Smooth muscle cell (in vitro differentiated cells): ENCODE data around the gene ANKFN1. TPM values are rescaled to one million over a fixed set of nuclear protein-coding genes. Genes with fewer than 3 reads are reported as not detected.

Experiments
- DNase-seq: peaks from one replicate; lab custom pipeline; 2025; ENCODE audit not compliant: unreplicated experiment; lab: John Stamatoyannopoulos, UW
- H2AFZ ChIP-seq: fragments of 200-600 bp; sonication (generic); 2 replicates; pipeline ENCODE4 v1.6.0; 2016; ENCODE audit warnings: antibody characterized with exemption, low read depth, mild to moderate bottlenecking
- H3F3A ChIP-seq: fragments of 200-600 bp; sonication (generic); 2 replicates; pipeline ENCODE4 v1.6.0; 2017; ENCODE audit warnings: antibody characterized with exemption, low read depth
- H3K27ac ChIP-seq: fragments of 200-600 bp; sonication (generic); 2 replicates; pipeline ENCODE4 v1.5.1; 2016; ENCODE audit warnings: low read depth, mild to moderate bottlenecking
- H3K27me3 ChIP-seq: fragments of 200-600 bp; sonication (generic); 2 replicates; pipeline ENCODE4 v1.6.1; 2016; ENCODE audit warnings: low read depth, mild to moderate bottlenecking
- H3K36me3 ChIP-seq: fragments of 200-600 bp; sonication (generic); 2 replicates; pipeline ENCODE4 v1.5.1; 2016; ENCODE audit warnings: low read depth
- H3K4me1 ChIP-seq: fragments of 200-600 bp; sonication (generic); 2 replicates; pipeline ENCODE4 v1.5.1; 2016; ENCODE audit warnings: low read depth
- H3K4me2 ChIP-seq: fragments of 200-600 bp; sonication (generic); 2 replicates; pipeline ENCODE4 v1.6.0; 2016; ENCODE audit warnings: mild to moderate bottlenecking
- H3K4me3 ChIP-seq: fragments of 200-600 bp; sonication (generic); 2 replicates; pipeline ENCODE4 v1.5.1; 2016; ENCODE audit warnings: mild to moderate bottlenecking
- H3K79me2 ChIP-seq: fragments of 200-600 bp; sonication (generic); 2 replicates; pipeline ENCODE4 v1.6.0; 2016; ENCODE audit warnings: low read depth, mild to moderate bottlenecking
- H3K9ac ChIP-seq: fragments of 200-600 bp; sonication (generic); 2 replicates; pipeline ENCODE4 v1.6.0; 2016; ENCODE audit warnings: low read depth
- H3K9me3 ChIP-seq: fragments of 200-600 bp; sonication (generic); replicated peaks from 2 replicates; pipeline ENCODE4 v1.5.1; 2016; ENCODE audit warnings: low read depth
- H4K20me1 ChIP-seq: fragments of 200-600 bp; sonication (generic); 2 replicates; pipeline ENCODE4 v1.6.0; 2016; ENCODE audit warnings: low read depth
- CTCF ChIP-seq: fragments of 200-600 bp; sonication (generic); IDR thresholded peaks from 2 replicates; pipeline ENCODE4 v1.5.1; 2017; ENCODE audit warnings: borderline replicate concordance, mild to moderate bottlenecking, antibody characterized with exemption; ENCODE audit not compliant: insufficient read depth, poor library complexity, severe bottlenecking
- WGBS: methylation state at CpG from one replicate; pipeline ENCODE4 v1.1.7; 2016; ENCODE audit warnings: low lambda C conversion rate; 5-methylcytosine and 5-hydroxymethylcytosine counted together
- polyA plus RNA-seq: library from polyadenylated mRNA; unstranded; fragments of >200 nt; fragmentation: Nextera tagmentation; extraction: Ambion mirVana; gene quantifications from 2 replicates; pipeline ENCODE4 v1.2.1, GENCODE V29; 2016
- total RNA-seq: library from RNA; depleted of rRNA; stranded (reverse); fragments of >200 nt; gene quantifications from 2 replicates; pipeline ENCODE4 v1.2.3, GENCODE V29; 2014

Gene ANKFN1
- total and polyA plus RNA-seq, 2 experiments from 2014 or later, result 0.24 to 0.45 TPM

DNA sequence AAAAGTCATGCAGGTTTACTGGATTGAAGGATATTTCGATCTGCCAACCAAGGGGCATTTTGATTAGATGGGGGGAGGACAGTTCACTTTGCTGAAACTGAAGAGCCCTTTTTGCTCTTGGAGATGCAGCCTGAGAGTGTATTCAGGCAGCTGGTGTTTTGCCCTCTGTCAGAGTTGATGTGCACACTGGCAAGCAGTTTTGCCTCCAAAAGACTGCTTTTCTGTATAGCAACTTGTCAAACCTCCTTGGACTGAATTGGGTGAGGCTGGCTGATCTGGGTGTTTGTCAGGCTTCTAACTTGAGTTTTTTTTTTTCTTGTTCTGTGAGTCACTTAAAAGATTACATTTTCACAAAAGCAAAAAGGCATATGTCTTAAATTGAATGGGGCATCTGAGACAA, 22.6 kb upstream of the ANKFN1 start:
- H3F3A ChIP-seq, result no peaks in the 10 kb centered on the region
- TF ChIP-seq CTCF, result no peak
- H3K79me2 ChIP-seq, result no peaks in the 10 kb centered on the region
- no peak for DNase-seq
- H4K20me1 ChIP-seq, result no peaks in the 10 kb centered on the region
- H3K36me3 ChIP-seq, result no peaks in the 10 kb centered on the region
- peaks cover 8% of the 10 kb centered on the region for H3K4me1 ChIP-seq
- no peak overlapping the region for H3K9ac ChIP-seq
- WGBS, result 92% methylated on average over 1 of the region's 1 CpG
- H3K4me3 ChIP-seq, result no peak overlapping the region
- no peaks in the 10 kb centered on the region for H3K27me3 ChIP-seq
- H3K4me2 ChIP-seq, result no peak overlapping the region
- no peak overlapping the region for H3K27ac ChIP-seq
- no peaks in the 10 kb centered on the region for H3K9me3 ChIP-seq
- no peak overlapping the region for H2AFZ ChIP-seq

GRCh38 chr17:56131431-56131830, 21.8 kb upstream of the ANKFN1 start:
- no peaks in the 10 kb centered on the region for H4K20me1 ChIP-seq
- 89% methylated on average over 3 of the region's 3 CpGs for WGBS

GRCh38 chr17:56136301-56136700, 17.0 kb upstream of the ANKFN1 start:
- H4K20me1 ChIP-seq, result no peaks in the 10 kb centered on the region
- H2AFZ ChIP-seq, result no peak overlapping the region
- no peaks in the 10 kb centered on the region for H3K27me3 ChIP-seq
- H3K4me2 ChIP-seq, result no peak overlapping the region
- H3K79me2 ChIP-seq, result no peaks in the 10 kb centered on the region
- no peak for DNase-seq
- H3K27ac ChIP-seq, result no peak overlapping the region
- no peaks in the 10 kb centered on the region for H3K36me3 ChIP-seq
- H3K4me1 ChIP-seq, result no peaks in the 10 kb centered on the region
- no peak for TF ChIP-seq CTCF
- H3K9me3 ChIP-seq, result no peaks in the 10 kb centered on the region
- WGBS, result 83% methylated on average over 1 of the region's 1 CpG
- no peak overlapping the region for H3K4me3 ChIP-seq
- no peaks in the 10 kb centered on the region for H3F3A ChIP-seq
- no peak overlapping the region for H3K9ac ChIP-seq

More at GRCh38 chr17:56131431-56131830, 21.8 kb upstream of the ANKFN1 start:
- no peak overlapping the region for H2AFZ ChIP-seq
- peaks cover 8% of the 10 kb centered on the region for H3K4me1 ChIP-seq
- no peak overlapping the region for H3K4me3 ChIP-seq
- no peaks in the 10 kb centered on the region for H3K36me3 ChIP-seq
- H3K27me3 ChIP-seq, result no peaks in the 10 kb centered on the region
- H3K9ac ChIP-seq, result no peak overlapping the region
- no peaks in the 10 kb centered on the region for H3K79me2 ChIP-seq
- no peak for DNase-seq
- no peaks in the 10 kb centered on the region for H3K9me3 ChIP-seq
- H3K4me2 ChIP-seq, result no peak overlapping the region
- H3F3A ChIP-seq, result no peaks in the 10 kb centered on the region
- H3K27ac ChIP-seq, result no peak overlapping the region
- no peak for TF ChIP-seq CTCF

DNA sequence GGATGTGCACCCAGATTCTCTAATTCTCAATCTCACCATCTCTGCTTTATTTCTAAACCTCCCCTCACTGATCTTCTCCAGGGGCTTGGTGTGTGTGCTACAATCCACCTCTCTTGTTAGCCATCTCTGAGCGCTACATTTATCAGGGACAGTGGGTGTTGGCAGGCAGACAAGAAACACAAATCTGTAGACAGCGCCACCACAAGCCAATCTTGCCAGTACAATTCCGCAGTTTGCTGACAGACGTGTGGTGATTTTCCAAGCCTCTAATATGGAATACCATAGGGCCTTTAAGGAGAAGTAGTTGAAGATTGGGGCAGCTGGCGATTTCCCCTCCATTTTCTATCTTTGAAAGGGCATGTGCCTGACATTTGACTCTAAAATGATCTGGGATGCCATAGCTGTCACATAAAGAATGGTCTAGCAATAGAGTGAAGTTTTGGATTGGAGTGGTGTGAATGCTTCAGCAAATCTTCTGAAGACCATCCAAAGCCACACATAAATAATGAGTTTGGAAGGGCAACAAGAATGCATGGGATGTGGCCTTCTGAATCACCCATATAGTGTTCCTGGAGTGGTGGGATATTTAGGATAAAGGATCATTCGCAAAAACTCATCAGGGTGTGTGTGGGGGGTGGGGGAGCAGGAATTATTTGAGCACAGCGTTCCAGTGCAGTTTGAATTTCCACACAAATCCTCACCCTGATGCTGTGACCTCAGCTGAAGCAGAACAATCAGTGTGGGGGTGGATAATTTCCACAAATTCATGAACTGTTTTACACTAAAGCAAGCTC, 12.0 kb upstream of the ANKFN1 start:
- TF ChIP-seq CTCF, result no peak
- H3K4me2 ChIP-seq, result no peak overlapping the region

More for the DNA sequence above, 12.0 kb upstream of the ANKFN1 start:
- H3K9me3 ChIP-seq, result no peaks in the 10 kb centered on the region
- no peak overlapping the region for H3K27ac ChIP-seq
- H3K4me1 ChIP-seq, result no peaks in the 10 kb centered on the region
- DNase-seq, result no peak
- H3K79me2 ChIP-seq, result no peaks in the 10 kb centered on the region
- H3K4me3 ChIP-seq, result no peak overlapping the region
- H3K9ac ChIP-seq, result no peak overlapping the region
- no peaks in the 10 kb centered on the region for H3F3A ChIP-seq
- H2AFZ ChIP-seq, result no peak overlapping the region
- WGBS, result 80% methylated on average over 7 of the region's 7 CpGs
- no peaks in the 10 kb centered on the region for H3K27me3 ChIP-seq
- no peaks in the 10 kb centered on the region for H4K20me1 ChIP-seq
- H3K36me3 ChIP-seq, result no peaks in the 10 kb centered on the region
